Effector CD8-positive, alpha-beta T cell (primary cell): ENCODE results near the gene FHOD1.

Experiments
- DNase-seq: peaks from one replicate; lab custom pipeline; 2025; lab: John Stamatoyannopoulos, UW

FHOD1 gene

GRCh38 chr16:67249178-67250044, 2.1 kb upstream of the FHOD1 start:
- DNase-seq = no peak

- DNase-seq = no peak
These were observed 1.3 kb upstream of the FHOD1 start, which contains the start of gene SLC9A5 for GRCh38 chr16:67248401-67249177. Gene SLC9A5, plus strand, starts transcription at chr16:67248979. Its CDS starts 36 bp downstream, at chr16:67249015.

- DNase-seq = no peak
These were observed 756 bp upstream of the FHOD1 start for GRCh38 chr16:67248073-67248400.

GRCh38 chr16:67246756-67247191, 507 bp downstream of the FHOD1 start:
- DNase-seq = no peak

- peak; percentile 22 for DNase-seq
These were observed 1.1 kb downstream of the FHOD1 start for GRCh38 chr16:67246081-67246755.

GRCh38 chr16:67245674-67246080, 1.6 kb downstream of the FHOD1 start:
- DNase-seq = no peak

GRCh38 chr16:67245186-67245585, 2.1 kb downstream of the FHOD1 start:
- DNase-seq = no peak

GRCh38 chr16:67244387-67245185, 2.7 kb downstream of the FHOD1 start:
- DNase-seq = peak; percentile 62

GRCh38 chr16:67243481-67243880, 3.8 kb downstream of the FHOD1 start:
- DNase-seq = no peak

- no peak for DNase-seq
These were observed 5.0 kb downstream of the FHOD1 start for GRCh38 chr16:67242138-67242730.

- DNase-seq = no peak
These were observed 6.0 kb downstream of the FHOD1 start for GRCh38 chr16:67241008-67241900.

GRCh38 chr16:67240506-67240905, 6.8 kb downstream of the FHOD1 start:
- DNase-seq = no peak

- DNase-seq = no peak
These were observed 8.3 kb downstream of the FHOD1 start for GRCh38 chr16:67238806-67239470.

- DNase-seq = no peak
These were observed 9.1 kb downstream of the FHOD1 start for GRCh38 chr16:67238278-67238575.

GRCh38 chr16:67237396-67238277, 9.6 kb downstream of the FHOD1 start:
- no peak for DNase-seq

- peak; percentile 62 for DNase-seq
These were observed 10.5 kb downstream of the FHOD1 start for GRCh38 chr16:67236563-67237395.

- no peak for DNase-seq
These were observed 11.3 kb downstream of the FHOD1 start for GRCh38 chr16:67235816-67236562.
